Left renal pelvis (tissue), 4 donors: ENCODE results near the gene PRDM8. TPM values are rescaled to one million over a fixed set of nuclear protein-coding genes. Genes with fewer than 3 reads are reported as not detected.

ENCODE experiments used
- DNase-seq, 4 donors: peaks; one replicate each; pipeline ENCODE4 v3.0.0-alpha.2; 2013; ENCODE audit warnings: low read depth in 4 of 4, low spot score in 3 of 4
- polyA plus RNA-seq, 4 donors: library from polyadenylated mRNA; unstranded; fragments of 120-200 nt; gene quantifications; one replicate each; pipeline ENCODE4 v1.2.1, GENCODE V29; 2013; ENCODE audit not compliant: insufficient read length in 4 of 4

Gene PRDM8
- polyA plus RNA-seq, 4 donors, result 0.59 to 1.9 (median 1.8) TPM

DNA sequence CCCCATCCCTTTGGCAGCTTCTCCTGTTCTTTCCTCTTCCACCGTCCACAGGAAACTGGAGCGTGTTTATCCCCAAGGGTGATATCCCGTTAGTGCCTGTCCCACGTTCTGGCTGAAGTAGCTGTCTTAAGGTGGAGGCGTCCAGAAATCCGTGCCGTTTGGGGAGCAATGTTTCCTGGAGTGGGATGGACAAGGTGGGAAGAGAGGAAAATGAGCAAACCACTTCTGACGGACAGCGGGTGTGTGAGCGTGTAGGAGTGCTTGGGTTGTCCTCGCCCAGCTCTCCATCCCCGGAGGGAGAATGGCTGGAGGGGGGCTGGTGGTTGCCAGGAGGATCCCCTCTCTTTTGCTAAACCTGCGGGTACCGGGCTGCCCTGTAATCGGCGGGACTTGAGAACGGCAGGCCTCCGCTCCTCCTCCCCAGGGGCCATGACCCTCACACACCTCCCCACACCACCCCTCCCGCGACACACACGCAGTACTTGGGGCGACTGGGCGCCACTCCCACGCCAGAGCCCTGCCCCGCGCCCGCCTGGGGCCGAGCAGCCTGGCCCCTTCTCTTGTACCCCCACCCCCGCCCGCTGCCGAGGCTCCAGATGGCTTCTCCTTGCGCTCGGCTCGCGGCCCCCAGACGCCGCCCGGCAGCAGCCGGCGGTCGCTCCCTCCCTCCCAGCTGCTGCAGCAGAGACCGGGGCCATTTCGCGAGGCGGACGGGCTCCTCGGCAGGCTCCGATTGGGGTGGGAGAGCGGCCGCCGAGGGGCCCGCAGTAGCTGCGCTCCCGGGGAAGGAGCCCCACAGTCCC is 13.9 kb upstream of the PRDM8 start:
- DNase-seq, result no peak

DNA sequence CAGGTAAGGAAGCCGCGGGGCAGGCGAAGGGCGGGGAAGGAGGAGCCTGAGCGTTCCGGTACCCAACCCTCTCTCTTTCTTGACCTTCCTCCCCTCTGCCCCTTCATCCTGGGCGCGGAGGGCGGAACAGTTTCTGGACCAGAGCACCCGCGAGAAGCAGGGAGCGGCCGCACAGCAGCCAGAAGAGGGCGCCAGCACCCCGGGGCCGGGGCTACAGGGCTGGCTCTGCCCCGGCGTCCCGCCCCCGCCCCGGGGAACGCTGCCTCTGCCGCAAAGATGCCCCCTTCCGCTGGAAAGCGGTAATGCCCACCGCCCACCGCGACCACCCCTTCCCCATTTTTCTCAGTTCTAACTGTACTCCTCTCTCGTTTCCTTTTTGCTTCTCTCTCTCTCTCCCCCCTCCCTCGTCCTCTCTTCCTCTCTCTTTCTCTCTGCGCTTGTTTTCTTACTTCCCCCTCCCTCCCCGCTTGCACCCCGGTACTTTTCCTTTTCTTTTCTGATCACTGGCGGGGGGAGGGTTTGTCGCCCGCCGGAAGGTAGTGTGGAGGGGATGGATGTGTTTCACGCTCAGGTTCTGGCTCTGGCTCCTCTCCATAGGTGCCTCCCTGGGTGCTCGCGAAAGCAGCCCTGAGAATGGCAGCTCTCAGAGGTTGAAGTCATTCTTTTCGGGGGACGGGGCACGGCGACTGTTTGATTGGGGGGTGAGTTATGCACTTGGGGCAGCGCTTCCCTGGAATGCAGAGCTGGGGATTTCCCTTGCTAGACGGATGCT is 13.1 kb upstream of the PRDM8 start:
- no peak for DNase-seq

DNA sequence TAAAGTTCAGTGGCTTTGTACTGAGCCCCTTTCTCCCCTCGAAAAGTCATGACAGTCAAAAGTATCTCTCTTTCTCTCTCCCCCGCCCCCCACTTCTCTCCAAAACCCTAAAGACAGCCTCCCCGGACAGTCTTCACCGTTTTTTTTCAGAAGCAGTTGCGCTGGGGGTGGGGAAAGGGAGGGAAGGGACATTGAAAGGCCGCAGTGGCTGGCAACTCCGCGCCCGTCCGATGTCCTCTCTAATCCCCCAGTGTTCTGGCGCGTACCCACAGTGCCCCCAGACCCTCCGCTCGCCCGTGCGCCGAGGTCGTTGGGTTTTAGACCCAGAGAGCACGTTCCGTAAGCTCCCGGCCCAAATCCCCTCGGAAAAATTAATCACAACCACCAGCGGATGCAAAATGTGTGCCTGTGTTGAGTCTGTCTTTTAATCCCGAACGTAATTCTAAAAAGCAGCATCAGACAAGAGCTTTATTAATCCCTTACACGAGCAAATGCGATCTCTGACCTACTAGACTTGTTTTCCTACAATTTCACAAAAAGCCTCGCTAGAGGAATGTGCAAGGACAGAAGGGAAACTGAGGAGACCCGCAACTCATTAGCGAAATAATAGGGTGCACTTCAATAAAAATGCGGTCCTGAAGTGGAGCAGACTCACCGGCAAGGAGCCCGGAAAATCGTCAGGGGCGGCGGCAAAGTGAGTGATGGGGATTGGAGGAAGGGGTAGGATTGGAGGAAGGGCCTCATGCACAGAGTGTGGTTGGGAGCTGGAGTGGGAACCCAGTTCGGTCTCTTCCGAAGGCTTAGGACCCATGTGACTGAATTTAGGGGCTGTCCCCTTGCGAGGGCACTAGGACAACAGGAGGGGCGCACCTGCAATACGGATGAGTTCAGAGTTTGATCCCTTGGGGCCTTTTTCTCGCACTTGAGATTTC is 12.2 kb upstream of the PRDM8 start:
- DNase-seq, result no peak

DNA sequence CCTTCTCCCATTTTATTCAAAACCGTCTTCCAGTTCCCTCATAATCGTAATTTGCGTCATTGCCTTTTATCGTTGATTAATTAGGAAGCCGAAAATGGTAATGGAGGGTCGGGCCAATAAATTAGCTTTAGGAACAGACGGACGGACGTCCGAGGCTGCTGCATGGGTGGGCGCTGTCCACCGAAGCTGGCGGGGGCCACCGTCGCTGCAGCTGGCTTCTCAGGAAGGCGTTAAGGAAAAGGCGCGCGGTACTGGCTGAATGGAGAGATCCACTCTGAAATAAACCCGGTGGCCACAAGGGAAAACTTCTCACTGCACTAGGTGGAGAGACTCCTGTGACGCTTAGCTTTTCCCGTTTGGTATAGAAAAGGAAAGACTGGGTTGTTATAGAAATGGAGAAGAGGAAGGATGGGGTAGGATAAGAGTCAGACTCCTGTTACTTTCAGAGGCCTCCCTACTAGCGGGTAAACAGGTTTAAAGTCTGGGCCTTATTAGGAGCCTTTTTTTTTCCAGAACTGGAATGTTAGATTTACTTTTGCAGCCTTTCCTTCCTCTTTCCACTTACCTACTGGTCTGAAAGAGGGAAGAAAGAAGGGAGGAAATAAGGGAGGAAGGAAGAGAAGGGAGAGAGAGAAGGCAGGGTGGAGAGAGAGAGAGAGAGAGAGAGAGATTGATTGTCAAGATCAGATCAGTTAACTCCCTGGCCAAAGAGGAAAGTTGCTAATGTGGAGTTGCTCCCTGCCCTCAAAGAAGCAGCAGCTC is 11.3 kb upstream of the PRDM8 start:
- DNase-seq, result no peak

DNA sequence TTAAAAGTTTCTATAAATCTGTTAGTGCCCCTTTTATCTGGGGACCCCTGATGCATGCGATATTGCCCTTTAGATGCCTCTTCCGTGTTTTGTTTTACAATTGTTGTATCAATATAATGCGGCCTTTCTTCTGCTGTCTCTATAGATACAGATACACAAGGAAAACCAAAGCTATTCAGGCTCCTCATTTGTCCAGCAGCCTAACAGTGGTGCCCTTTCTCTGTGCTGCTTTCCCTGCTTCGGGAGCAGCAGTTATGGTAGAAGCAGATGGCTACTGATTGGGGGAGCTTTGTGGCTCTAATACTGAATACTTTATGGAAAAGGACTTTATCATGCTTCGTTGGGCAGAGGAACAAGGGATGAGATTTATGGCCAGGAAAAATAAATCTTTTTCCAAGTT is 10.6 kb upstream of the PRDM8 start:
- DNase-seq, result no peak

DNA sequence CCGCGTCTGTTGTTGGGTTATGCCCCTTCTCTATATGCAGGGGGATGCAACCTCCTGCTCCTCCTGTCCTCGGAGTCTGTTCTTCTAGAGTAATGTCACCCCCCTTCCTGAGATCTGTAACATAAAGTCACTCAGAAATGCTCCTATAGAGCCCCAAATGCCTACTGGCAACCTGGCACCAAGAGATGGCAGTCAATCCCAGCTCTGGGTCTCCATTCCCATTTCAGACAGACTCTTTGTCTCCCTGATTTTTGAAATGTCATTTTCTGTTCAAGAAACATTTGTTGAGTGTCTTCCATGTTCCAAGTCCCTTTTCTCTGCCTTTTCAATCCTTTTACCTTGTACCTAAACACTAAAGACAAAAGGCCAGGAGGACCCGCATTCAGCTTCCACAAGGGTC is 9.6 kb upstream of the PRDM8 start:
- no peak for DNase-seq

DNA sequence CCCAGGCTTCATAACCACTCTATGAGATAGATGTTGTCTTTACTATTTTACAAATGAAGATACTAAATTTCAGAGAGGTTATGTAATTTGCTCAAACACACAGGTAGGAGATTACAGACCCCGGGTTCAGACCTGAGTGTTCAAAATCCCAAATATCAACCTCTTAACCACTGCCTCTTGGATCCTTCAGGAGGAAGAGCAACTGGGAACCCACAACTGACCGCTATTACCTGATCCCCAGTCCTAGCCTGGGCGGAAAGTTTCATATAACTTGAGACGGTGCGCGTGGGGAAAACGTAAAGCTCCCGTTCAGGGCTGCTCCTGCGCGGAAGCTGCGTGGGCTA is 8.9 kb upstream of the PRDM8 start:
- DNase-seq, result no peak

DNA sequence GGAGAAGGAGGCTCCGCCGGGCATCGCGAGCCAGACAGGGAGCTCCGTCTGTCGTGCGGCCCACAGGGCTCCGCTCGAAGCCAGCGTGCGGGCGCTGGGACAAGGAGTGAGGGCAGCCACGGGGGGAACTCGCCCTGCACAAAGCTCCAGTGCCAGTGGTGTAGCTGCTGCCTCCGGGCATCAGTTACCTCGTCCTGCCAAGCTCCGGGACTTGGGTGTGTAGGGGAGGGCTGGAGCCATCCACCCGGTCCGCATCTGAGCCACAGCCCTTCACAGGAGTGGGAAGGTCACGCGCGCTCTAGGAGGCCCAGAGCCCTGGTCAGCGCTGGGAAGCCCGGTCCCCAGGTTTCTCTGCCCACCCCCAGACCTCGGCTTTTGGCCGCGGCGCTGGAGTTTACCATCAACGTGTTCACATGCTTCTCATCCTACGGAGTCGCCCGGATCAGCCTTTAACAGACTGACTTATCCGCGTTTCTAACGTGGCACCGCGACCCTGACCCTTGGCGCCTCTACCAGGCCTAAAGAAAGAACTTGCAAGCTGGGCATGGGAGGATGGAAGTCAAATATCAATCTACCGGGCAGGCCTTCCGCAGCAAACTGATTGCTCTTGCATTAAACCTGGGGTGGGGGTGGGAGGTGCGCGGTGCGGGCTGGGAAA is 8.4 kb upstream of the PRDM8 start:
- no peak for DNase-seq

DNA sequence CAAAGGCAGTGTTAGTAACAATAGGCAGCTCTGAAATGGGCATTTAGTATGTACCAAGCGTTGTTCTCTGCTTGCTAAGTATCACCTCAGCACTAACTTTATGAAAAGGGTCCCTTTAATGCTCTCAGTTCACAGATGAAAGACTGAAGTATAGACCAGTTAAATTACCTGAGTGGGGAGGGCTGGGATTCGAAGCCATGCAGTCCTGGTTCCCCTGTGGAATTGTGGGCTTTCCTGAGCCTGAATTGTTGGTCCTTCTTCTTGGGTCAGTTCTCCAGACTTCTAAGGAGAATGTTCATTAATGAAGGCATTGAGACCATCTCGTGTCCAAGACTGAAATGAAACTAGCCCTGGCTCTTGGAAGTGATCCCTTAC is 7.7 kb upstream of the PRDM8 start:
- DNase-seq, result no peak

DNA sequence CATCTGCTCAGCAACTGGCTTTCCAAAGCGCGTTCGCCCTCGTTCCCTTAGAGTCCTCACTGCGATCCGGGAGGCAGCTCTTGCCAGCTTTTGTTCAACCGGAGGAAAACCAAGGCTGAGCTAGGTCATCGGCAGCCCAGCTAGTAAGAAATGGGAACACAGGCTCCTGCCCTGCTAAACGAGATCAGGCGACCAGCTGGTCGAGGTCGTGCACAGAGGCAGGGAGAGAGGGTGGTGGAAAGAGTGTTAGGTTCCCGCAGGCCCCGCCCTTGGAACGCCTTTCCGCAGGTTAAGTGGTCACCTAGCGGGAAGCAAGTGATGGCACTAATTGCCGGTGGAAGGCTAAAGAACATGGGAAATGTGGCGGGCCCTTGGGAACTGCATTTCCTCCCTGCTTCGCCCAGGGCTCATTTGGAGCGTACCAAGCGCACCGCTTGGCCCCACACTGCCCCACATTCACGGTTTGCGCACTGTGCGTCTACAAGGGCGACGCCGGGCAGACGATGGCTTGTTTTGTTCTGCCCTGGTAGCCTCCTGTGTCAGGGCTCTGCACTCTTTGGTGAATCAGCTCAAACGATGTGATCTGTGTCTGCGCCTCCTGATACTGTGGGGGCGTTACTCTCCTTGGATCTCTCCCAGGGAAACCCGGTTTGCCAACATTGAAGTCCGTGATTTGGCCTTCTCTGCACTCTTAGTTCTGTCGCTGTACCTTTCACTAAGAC is 7.2 kb upstream of the PRDM8 start:
- no peak for DNase-seq

DNA sequence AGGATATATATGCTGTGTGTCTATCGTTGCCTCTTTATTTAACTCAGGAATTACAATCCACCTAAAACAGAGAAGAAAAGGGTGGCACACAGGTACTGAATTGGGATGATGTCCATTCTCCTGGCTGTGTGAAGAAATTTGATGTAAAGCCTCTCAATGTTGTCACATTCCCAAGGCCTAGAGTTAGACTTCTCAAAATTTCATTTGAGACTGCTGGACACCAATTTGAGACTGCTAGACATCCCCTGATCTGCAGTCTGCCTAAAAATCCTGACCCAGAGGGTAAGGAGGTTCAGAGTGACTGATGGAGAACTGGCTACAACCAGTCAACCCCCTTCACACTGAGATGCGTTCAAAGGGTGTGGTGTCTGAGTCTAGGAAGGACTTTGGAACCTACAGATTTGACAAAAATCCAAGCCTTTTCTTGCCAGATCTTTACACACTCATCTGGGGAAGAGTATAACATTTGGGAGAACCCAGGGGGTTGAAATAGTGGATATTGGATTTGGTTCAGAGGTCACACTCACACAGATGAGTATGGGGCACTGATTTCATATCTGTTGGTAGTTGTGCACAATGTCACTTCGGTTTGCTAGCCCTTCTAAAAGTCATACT is 4.9 kb upstream of the PRDM8 start:
- DNase-seq, result no peak

DNA sequence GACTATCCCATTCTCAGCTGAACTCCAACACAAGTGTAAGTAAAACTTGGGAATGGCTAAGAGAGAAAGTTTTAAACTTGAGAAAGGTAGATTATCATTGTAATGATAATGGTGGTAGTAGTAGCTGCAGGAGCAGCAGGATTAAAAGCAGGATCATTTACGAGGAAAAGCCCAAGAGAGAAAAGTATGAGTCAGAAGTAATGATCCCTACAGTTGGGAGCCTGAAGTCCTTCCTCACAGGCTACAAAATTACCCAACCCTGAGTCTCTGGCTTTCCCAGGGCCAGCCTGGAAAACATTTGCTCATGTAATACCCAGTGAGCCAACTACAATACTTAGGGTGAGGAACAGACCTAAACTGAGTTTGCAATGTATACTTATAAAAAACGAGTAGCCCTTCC is 4.4 kb upstream of the PRDM8 start:
- no peak for DNase-seq

DNA sequence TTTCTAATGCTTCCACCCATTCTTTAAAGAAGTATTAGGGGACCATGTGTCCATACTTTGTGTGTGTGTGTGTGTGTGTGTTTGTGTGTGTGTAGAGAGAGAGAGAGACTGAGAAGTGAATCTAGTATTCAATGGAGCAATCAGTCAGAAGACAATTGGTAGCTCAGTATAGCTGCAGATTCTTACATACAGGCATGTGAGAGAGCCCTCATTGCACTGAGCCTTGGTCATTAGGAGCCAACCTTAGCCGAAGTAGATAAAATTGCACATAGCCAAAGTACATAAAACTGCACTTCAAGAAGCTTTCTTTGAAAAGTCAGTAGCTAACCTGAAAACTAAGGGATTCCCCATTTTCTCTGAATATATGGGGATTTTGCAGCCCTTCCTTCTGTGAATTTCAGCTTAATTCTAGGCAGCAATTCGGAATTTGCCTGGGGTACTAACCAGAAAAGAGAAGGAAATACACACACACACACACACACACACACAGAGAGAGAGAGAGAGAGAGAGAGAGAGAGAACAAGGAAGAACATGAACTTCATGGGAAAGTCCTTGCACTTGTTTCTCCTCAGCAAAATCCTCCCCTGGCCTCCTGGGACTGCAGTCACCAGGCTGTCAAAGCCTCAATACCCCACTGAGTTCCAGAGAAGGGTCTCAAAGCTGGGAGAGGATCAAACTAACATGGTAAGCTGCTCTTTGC is 1.7 kb upstream of the PRDM8 start:
- no peak for DNase-seq

DNA sequence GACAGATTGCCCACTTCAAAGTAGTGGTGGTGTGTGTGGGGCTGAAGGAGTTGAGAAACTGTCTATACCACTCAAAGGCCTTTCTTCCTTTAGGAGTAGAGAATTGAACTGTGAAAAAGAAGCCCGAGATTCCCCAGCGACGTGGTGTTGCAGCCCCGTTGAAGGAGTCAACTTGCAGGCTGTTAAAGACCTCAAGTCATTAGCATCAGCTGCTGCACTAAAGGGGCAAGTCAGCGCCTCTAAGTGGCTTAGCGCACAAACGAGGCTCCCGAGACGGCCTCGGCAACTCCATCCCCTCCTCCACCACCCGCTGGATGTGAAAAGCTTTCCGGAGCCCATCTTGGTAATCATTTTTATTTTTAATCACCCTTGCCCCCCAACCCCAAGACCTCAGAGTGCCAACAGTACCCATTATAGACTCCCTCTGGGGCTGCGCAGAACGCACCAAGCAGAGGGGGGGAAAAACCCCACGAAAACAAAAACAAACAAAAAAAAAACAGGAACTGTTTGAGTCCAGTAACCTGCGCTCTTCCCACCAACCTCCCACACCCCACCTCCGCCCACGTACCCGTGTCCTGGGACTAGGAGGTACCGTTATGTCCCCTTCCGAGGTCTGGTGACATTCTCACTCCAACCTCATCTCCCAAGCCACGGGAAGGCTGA is 913 bp upstream of the PRDM8 start:
- no peak for DNase-seq

DNA sequence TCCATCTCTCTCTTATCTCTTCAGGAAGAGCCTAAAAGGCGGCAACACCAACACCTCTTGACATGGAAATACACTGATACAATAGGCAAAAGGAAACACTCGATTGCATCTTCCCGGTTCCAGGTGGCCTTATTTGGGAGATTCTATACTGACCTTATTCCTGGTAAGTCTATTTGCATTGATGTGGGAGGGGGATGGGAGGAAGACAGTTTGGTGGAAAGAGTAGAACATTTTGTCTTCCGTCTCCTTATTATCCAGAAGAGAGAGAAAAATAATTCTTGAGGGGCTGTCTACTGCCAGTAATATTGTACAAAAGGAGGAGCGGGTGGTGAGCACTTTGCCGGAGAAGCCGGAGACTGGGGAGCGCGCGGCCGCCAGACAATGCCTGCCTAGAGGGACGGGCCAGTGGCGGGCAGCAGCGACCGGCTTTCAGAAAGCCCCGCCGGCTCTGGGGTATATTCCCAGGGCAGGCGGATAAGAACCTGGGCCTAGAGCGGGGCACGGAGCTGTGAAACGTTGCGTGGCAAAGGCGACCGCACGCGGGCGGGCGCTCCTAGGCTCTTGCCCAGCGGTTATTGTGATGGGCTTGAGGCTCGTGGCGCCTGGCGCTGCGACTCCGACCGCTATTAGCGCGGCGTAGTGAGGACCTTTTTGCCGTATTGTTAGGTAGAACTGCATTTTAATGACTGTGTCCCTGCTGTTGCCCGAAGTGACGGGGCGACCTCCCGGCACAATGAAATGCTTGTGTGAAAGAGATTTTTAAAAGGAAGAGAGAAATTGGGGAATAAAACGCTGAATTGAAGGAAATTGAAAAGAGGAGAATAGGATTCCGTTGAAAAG is 518 bp downstream of the PRDM8 start:
- no peak for DNase-seq

DNA sequence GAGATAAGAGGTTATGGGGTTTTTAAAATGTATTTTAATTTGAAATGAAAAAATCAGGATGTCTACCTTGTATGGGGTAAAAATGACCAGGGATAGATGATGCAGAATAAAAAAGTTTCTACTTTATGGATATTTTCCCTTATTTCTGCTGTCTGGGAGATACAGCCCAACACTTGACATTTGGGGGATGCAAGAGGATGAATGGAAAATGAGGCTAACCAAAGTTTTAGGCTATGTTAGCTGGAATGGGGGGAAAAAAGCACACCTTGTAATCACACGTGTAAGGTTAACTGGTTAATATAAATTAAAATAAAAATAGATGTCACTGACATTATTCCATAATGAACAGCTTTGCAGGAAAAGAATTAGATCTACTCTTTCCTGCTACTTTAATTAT is 1.1 kb downstream of the PRDM8 start:
- no peak for DNase-seq

DNA sequence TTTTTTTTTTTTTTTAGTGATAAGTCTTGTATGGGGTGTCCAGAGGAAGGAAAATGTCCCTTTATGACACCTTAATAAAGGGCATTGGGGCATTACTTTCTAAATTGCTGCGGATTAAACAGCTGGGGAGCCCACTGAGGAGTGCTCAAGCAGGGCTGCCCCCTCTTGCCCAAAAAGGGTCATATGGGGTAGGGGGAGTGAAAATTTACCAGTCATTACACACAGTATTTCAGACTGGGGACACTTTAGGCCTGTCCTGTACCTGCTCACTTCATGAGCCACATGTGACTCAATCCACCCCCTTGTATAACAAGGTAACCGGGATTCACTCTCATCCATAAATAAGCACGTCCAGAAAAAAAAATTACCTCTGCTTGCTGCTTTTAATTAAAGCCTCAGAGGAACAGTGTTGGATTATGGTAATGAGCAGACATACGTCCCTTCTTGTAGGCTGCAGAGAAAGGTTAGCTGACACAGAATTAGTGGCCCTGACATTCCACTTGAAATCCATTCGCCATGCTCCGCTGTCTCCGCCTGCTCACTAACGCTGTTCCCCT is 1.8 kb downstream of the PRDM8 start:
- no peak for DNase-seq
